HEK293T (cell line): ENCODE measurements around the gene PARVA.

Experiments
- CTCF ChIA-PET: fragments of 350-600 bp; formaldehyde crosslinking; extraction: SDS; loops from one replicate; lab custom pipeline; 2021; ENCODE audit warnings: antibody characterized with exemption, inconsistent platforms; lab: Yijun Ruan, JAX
- POLR2A ChIA-PET: fragments of 350-600 bp; formaldehyde crosslinking; extraction: SDS; loops from one replicate; lab custom pipeline; 2020; ENCODE audit warnings: antibody characterized with exemption, inconsistent platforms; lab: Yijun Ruan, JAX
- DNase-seq: peaks from one replicate; pipeline ENCODE4 v3.0.0; 2012; ENCODE audit warnings: mixed read lengths; ENCODE audit errors: extremely low spot score
- ARNT ChIP-seq: fragments of 450-650 bp; IDR thresholded peaks from 2 replicates; pipeline ENCODE4 v1.6.1; 2017; ENCODE audit warnings: mild to moderate bottlenecking
- BHLHE40 ChIP-seq: fragments of 450-650 bp; IDR thresholded peaks from 2 replicates; pipeline ENCODE4 v1.6.1; 2016; ENCODE audit warnings: mild to moderate bottlenecking, moderate library complexity, borderline replicate concordance
- CTBP1 ChIP-seq: fragments of 450-650 bp; IDR thresholded peaks from 2 replicates; pipeline ENCODE4 v1.6.1; 2016; ENCODE audit warnings: borderline replicate concordance
- ELF4 ChIP-seq: fragments of 450-650 bp; IDR thresholded peaks from 2 replicates; pipeline ENCODE4 v1.6.1; 2017; ENCODE audit warnings: antibody characterized with exemption
- FOXA1 ChIP-seq: fragments of 450-650 bp; IDR thresholded peaks from 2 replicates; pipeline ENCODE4 v1.6.1; 2016; ENCODE audit warnings: mild to moderate bottlenecking
- FOXK2 ChIP-seq: fragments of 450-650 bp; IDR thresholded peaks from 2 replicates; pipeline ENCODE4 v1.6.1; 2016; ENCODE audit warnings: mild to moderate bottlenecking
- FOXM1 ChIP-seq: fragments of 450-650 bp; IDR thresholded peaks from 2 replicates; pipeline ENCODE4 v1.6.1; 2017; ENCODE audit warnings: mild to moderate bottlenecking, borderline replicate concordance
- HDGF ChIP-seq: fragments of 450-650 bp; IDR thresholded peaks from 2 replicates; pipeline ENCODE4 v1.6.1; 2017; ENCODE audit warnings: antibody characterized with exemption, borderline replicate concordance
- L3MBTL2 ChIP-seq: fragments of 450-650 bp; conservative IDR thresholded peaks from 2 replicates; pipeline ENCODE4 v1.6.1; 2016; ENCODE audit warnings: mild to moderate bottlenecking
- LEF1 ChIP-seq: fragments of 450-650 bp; IDR thresholded peaks from 2 replicates; pipeline ENCODE4 v1.6.1; 2017; ENCODE audit warnings: mild to moderate bottlenecking, borderline replicate concordance
- NFRKB ChIP-seq: fragments of 450-650 bp; IDR thresholded peaks from 2 replicates; pipeline ENCODE4 v1.6.1; 2016; ENCODE audit warnings: mild to moderate bottlenecking, moderate library complexity
- PKNOX1 ChIP-seq: fragments of 450-650 bp; IDR thresholded peaks from 2 replicates; pipeline ENCODE4 v1.6.1; 2016
- SP1 ChIP-seq: fragments of 450-650 bp; IDR thresholded peaks from 2 replicates; pipeline ENCODE4 v1.6.1; 2017
- SUZ12 ChIP-seq: fragments of 450-650 bp; IDR thresholded peaks from 2 replicates; pipeline ENCODE4 v1.6.1; 2016; ENCODE audit warnings: mild to moderate bottlenecking
- TARDBP ChIP-seq: fragments of 450-650 bp; IDR thresholded peaks from 2 replicates; pipeline ENCODE4 v1.6.1; 2016
- ZNF384 ChIP-seq: fragments of 450-650 bp; IDR thresholded peaks from 2 replicates; pipeline ENCODE4 v1.6.1; 2016

PARVA gene

DNA sequence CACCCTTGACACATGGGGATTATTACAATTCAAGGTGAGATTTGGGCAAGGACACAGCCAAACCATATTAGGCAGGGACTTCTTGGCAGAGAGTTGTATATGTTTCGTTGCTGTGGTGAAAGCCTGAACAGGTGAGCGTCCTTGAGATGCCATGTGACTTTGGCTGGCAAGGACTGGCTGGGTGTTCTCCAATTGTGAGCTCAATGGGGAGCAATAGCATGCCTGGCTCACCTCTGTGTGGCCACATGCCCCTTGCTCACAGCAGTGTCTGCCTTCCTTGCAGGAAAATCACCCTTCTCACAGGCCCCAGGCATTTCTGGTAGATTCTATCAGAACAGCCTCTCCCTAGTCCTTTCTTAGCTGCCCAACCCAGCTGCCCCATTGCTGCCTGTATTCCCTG is 105.5 kb downstream of the PARVA start:
- ChIA-PET CTCF (interaction anchor here (0.7 to 1.3 kb wide), 2 partner anchors 12 to 201 kb away, joined by 3 read pairs; no protein-coding TSS in a partner anchor), POLR2A (no interaction called here)
- TF ChIP-seq BHLHE40 (no peak), SUZ12 (no peak), NFRKB (no peak), FOXK2 (no peak), FOXM1 (no peak), ELF4 (no peak), FOXA1 (no peak), ARNT (no peak), SP1 (no peak), LEF1 (no peak), CTBP1 (no peak), L3MBTL2 (no peak), TARDBP (no peak)
- DNase-seq = no peak

- DNase-seq = no peak
- ChIA-PET POLR2A (no interaction called here), CTCF (no interaction called here)
- TF ChIP-seq SUZ12 (no peak), FOXA1 (no peak), NFRKB (no peak)
These were observed 106.2 kb downstream of the PARVA start for GRCh38 chr11:12483604-12484003.

- ChIA-PET CTCF (interaction anchor here (0.5 to 1.0 kb wide), 2 partner anchors 14 to 115 kb away, joined by 3 to 4 read pairs; no protein-coding TSS in a partner anchor), POLR2A (no interaction called here)
- DNase-seq = no peak
- TF ChIP-seq PKNOX1 (no peak), ARNT (no peak), BHLHE40 (no peak), CTBP1 (no peak), FOXK2 (no peak), ELF4 (no peak), SP1 (no peak), LEF1 (no peak), FOXM1 (no peak), HDGF (no peak), FOXA1 (no peak), ZNF384 (no peak), SUZ12 (no peak), L3MBTL2 (no peak), TARDBP (no peak), NFRKB (no peak)
These were observed 108.0 kb downstream of the PARVA start for GRCh38 chr11:12485328-12485727.

DNA sequence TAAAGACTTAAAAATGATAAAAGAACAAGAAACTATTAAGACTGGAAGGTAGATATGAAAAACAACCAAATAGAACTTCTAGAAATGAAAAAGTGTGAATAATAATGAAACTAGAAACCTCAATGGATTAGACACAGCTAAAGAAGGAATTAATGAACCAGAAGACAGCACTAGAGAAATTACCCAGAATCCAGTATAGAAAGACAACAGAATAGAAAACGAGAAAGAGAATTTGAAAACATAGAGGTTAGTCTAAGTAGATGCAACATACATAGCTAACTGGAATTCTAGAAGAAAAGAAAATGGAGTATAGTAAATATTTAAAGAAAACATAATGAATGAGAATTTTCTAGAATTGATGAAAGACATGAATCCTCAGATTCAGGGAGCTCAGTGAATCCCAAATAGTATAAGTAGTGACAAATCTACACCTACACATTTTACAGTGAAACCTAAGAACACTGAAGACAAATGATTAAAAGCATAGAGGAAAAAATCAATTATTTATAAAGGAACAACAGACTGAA is 111.9 kb downstream of the PARVA start:
- ChIA-PET CTCF (no interaction called here), POLR2A (no interaction called here)
- no peak for TF ChIP-seq CTBP1
- TF ChIP-seq HDGF = no peak
- TF ChIP-seq L3MBTL2 = no peak
- no peak for TF ChIP-seq TARDBP
- TF ChIP-seq FOXA1 = no peak
- no peak for TF ChIP-seq ARNT
- TF ChIP-seq PKNOX1 = no peak
- no peak for TF ChIP-seq FOXK2
- TF ChIP-seq SUZ12 = no peak
- TF ChIP-seq NFRKB = no peak
- TF ChIP-seq LEF1 = no peak
- no peak for TF ChIP-seq BHLHE40
- no peak for TF ChIP-seq FOXM1
- TF ChIP-seq SP1 = no peak
- TF ChIP-seq ZNF384 = no peak
- no peak for DNase-seq

- POLR2A ChIA-PET = no interaction called here
- CTCF ChIA-PET = no interaction called here
- no peak for TF ChIP-seq LEF1
- no peak for DNase-seq
These were observed 117.3 kb downstream of the PARVA start for GRCh38 chr11:12494699-12495098.

DNA sequence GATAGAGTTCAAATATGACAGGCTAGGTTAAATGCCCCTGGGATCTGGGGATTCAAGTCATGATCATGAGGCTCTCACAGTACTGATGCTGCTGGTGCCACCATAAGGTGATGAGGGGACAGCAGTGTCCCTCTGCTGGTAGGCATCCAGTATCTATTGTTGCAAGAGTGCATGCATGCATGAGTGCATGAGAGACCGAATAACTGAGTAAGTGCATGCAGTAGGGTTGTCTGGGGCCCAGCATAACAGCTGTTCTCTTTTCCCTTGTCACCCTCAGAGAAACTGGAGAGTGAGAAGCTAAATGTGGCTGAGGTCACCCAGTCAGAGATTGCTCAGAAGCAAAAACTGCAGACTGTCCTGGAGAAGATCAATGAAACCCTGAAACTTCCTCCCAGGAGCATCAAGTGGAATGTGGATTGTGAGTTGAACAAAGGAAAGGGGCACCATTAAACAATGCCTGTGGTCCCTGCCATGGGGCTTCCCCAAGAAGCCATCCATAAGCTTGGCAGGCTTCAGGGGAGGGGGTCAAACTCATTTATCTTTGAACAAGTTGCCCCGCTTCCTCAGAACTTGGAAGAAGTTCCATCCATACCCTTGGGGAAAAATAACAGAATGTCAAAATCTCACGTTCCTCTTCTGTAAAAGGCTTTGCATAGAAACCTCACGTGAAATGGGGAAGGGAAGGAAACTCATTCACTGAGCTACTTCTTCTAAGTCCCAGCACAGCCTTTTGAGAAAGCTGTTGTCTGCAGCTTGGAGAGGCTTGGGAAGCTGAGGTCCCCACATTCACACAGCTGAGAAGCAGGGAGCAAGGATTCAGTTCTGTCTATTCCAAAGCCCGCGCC is 119.0 kb downstream of the PARVA start:
- POLR2A ChIA-PET = no interaction called here
- no peak for DNase-seq
- CTCF ChIA-PET = no interaction called here

More for the DNA sequence above, 119.0 kb downstream of the PARVA start:
- TF ChIP-seq NFRKB (no peak), FOXM1 (no peak), L3MBTL2 (no peak), FOXA1 (no peak), ELF4 (no peak), PKNOX1 (no peak), BHLHE40 (no peak), ARNT (no peak), TARDBP (no peak), SP1 (no peak), FOXK2 (no peak), HDGF (no peak), LEF1 (no peak), CTBP1 (no peak), ZNF384 (no peak)
